ENCODE data around the gene SHOC1.

DNA sequence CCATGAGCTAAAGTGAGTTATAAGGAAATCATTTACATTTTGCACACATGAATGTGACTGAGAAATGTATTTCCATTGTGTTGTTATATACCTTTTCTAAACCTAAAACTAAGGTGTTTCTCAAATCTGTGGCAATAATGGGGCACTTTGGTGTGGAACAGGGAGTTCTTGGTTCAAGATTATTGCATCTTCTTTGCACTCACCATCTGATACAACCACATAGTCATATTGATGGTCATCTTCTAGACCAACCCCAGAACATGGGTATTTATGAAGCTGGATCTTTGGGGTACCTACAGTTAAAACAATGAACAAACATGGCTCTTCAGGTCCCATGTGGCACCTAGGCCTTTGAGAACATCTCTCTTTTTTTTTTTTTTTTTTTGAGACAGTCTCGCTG, 24.6 kb upstream of the SHOC1 start:
- TF ChIP-seq RAD21 (IDR thresholded peaks at IDR 0.05; ENCODE audit: low read length) (no peak), PBX3 (IDR thresholded peaks at IDR 0.05) (no peak), JUND (IDR thresholded peaks at IDR 0.05) (no peak), RCOR1 (IDR thresholded peaks at IDR 0.05; ENCODE audit: low read length) (no peak), GABPA (IDR thresholded peaks at IDR 0.05; ENCODE audit: low read depth) (no peak)
- TF ChIP-seq, protein P1, sequence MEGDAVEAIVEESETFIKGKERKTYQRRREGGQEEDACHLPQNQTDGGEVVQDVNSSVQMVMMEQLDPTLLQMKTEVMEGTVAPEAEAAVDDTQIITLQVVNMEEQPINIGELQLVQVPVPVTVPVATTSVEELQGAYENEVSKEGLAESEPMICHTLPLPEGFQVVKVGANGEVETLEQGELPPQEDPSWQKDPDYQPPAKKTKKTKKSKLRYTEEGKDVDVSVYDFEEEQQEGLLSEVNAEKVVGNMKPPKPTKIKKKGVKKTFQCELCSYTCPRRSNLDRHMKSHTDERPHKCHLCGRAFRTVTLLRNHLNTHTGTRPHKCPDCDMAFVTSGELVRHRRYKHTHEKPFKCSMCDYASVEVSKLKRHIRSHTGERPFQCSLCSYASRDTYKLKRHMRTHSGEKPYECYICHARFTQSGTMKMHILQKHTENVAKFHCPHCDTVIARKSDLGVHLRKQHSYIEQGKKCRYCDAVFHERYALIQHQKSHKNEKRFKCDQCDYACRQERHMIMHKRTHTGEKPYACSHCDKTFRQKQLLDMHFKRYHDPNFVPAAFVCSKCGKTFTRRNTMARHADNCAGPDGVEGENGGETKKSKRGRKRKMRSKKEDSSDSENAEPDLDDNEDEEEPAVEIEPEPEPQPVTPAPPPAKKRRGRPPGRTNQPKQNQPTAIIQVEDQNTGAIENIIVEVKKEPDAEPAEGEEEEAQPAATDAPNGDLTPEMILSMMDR (IDR thresholded peaks at IDR 0.05), result no peak
